Spinal cord (tissue), 10 donors: ENCODE results near the gene NCEH1. TPM values are rescaled to one million over a fixed set of nuclear protein-coding genes. Genes with fewer than 3 reads are reported as not detected.

ENCODE experiments used
- DNase-seq, 6 donors: peaks; one replicate each; pipeline versions ENCODE4 v3.0.0 to v3.0.0-alpha.2; 2013 to 2015; ENCODE audit warnings: low spot score in 6 of 6, low read depth in 4 of 6
- H3K27ac ChIP-seq: one replicate; pipeline ENCODE4 v1.5.1; 2013; ENCODE audit warnings: low read depth, low read length, control low read depth
- H3K27me3 ChIP-seq: one replicate; pipeline ENCODE4 v1.6.1; 2013; ENCODE audit warnings: low read length; ENCODE audit not compliant: control insufficient read depth, insufficient read depth
- H3K36me3 ChIP-seq: one replicate; pipeline ENCODE4 v1.6.1; 2013; ENCODE audit warnings: low read length; ENCODE audit not compliant: control insufficient read depth, insufficient read depth
- H3K4me1 ChIP-seq: one replicate; pipeline ENCODE4 v1.6.1; 2013; ENCODE audit warnings: low read length; ENCODE audit not compliant: control insufficient read depth, insufficient read depth
- H3K4me3 ChIP-seq: one replicate; pipeline ENCODE4 v1.5.1; 2013; ENCODE audit warnings: low read depth, low read length, control low read depth
- H3K9me3 ChIP-seq: one replicate; pipeline ENCODE4 v1.6.1; 2013; ENCODE audit warnings: low read length; ENCODE audit not compliant: control insufficient read depth, insufficient read depth
- WGBS: methylation state at CpG from one replicate; pipeline ENCODE4 v1.1.5; 2013; ENCODE audit warnings: missing lambda C conversion rate; ENCODE audit not compliant: insufficient coverage; 5-methylcytosine and 5-hydroxymethylcytosine counted together
- polyA plus RNA-seq, 2 donors: library from polyadenylated mRNA; unstranded; fragments of 120-200 nt; gene quantifications; one replicate each; pipeline ENCODE4 v1.2.1, GENCODE V29; 2013; ENCODE audit not compliant: insufficient read length in 2 of 2
- total RNA-seq, 2 donors: library from RNA; depleted of rRNA in 1 of 2; stranded (reverse); fragments of 120-200 nt in 1 of 2; fragments of >200 nt in 1 of 2; gene quantifications; one replicate each; pipeline versions ENCODE4 v1.2.3 to v1.2.4, GENCODE V29; 2013 to 2014
- donor health status: healthy.

Gene NCEH1
- total and polyA plus RNA-seq, 4 donors, result 4.0 to 16.3 (median 11.4) TPM

DNA sequence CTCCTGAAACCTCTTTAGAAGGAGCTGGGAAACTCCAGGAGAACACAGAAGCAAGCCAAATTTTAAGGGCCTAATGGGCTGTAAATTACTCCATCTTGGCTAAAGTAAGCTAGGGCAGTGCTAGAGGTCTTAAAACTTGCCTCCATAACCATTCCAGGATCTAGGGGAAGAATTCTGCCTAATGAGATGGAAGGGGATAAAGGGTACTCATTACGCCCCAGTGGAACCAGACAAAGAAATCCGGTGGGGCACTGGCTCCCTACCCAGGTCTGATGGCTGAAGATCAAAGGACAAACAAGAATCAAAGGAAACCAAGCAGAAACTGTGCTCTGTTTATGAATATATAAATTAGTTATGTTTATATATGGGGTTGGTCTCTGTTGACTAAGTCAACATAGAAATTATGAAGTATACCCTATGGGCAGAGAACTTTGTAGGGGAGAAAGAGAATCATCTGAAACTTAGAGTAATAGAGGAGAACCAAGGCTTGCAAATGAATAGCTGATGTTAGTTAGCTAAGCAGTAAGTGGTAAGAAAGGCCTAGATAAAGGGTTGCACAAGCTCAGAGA, 57.8 kb downstream of the NCEH1 start:
- Histone ChIP-seq H3K4me1 (no peaks in the 10 kb centered on the region), H3K4me3 (no peak overlapping the region), H3K27ac (no peak overlapping the region), H3K9me3 (no peaks in the 10 kb centered on the region), H3K27me3 (no peaks in the 10 kb centered on the region), H3K36me3 (no peaks in the 10 kb centered on the region)
- 50% methylated on average over 2 of the region's 2 CpGs for WGBS
- peak in 1 of 6 donors; percentile 59 for DNase-seq

GRCh38 chr3:172651936-172652625, 58.8 kb downstream of the NCEH1 start:
- no peak for DNase-seq
- no peak overlapping the region for H3K4me3 ChIP-seq
- H3K27ac ChIP-seq, result no peak overlapping the region
- H3K36me3 ChIP-seq, result no peaks in the 10 kb centered on the region
- H3K4me1 ChIP-seq, result no peaks in the 10 kb centered on the region
- no CpG with 5 or more reads among the region's 1 CpG for WGBS
- no peaks in the 10 kb centered on the region for H3K9me3 ChIP-seq
- H3K27me3 ChIP-seq, result no peaks in the 10 kb centered on the region

GRCh38 chr3:172649987-172650386, 60.9 kb downstream of the NCEH1 start:
- Histone ChIP-seq H3K4me1 (no peaks in the 10 kb centered on the region), H3K27ac (no peak overlapping the region), H3K36me3 (no peaks in the 10 kb centered on the region), H3K4me3 (no peak overlapping the region), H3K27me3 (no peaks in the 10 kb centered on the region), H3K9me3 (no peaks in the 10 kb centered on the region)
- no CpG with 5 or more reads among the region's 6 CpGs for WGBS
- DNase-seq, result no peak

DNA sequence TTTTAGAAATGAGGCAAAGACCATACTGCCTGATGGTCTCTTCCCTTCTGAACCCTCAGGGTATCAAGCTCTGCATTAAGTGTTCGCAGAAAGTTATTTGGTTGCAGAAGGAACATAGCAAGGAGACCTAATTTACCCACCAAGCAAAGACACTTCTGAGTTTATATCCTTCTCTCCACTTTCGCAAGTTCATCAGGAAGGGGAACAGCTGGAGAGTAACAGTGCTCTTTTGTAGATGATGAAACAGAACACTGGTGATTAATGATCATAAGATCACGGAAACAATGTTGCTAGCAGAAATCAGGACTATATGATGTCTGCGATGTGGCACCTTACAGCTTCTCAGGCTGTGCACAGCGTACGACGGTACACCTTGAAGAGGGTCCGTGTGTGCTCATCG, 62.1 kb downstream of the NCEH1 start:
- no peaks in the 10 kb centered on the region for H3K9me3 ChIP-seq
- DNase-seq, result no peak
- no peak overlapping the region for H3K27ac ChIP-seq
- no peaks in the 10 kb centered on the region for H3K4me1 ChIP-seq
- no peaks in the 10 kb centered on the region for H3K36me3 ChIP-seq
- no CpG with 5 or more reads among the region's 9 CpGs for WGBS
- no peak overlapping the region for H3K4me3 ChIP-seq
- no peaks in the 10 kb centered on the region for H3K27me3 ChIP-seq

- WGBS, result 85% methylated on average over 13 of the region's 14 CpGs
Observed at GRCh38 chr3:172647823-172648222, 63.0 kb downstream of the NCEH1 start.

DNA sequence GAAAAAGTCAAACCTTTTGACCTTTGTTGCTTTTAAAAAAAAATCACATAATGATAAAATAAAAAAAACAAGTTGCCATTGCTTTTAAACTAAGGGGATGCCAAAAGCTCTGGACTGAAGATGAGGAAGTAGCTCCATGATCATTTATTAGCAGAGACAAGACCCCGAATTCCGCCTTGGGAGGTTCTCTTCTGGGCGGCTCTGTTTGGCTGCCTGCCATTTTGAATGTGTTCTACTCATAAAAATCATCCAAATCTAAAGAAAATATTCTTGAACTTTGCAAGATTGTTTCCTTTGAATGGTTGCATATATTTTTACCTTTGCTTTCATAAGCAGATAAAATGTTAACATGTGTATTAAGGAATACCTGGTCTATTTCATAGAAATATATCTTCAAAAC, 63.8 kb downstream of the NCEH1 start:
- Histone ChIP-seq H3K36me3 (no peaks in the 10 kb centered on the region), H3K4me1 (no peaks in the 10 kb centered on the region), H3K27me3 (no peaks in the 10 kb centered on the region), H3K9me3 (no peaks in the 10 kb centered on the region), H3K4me3 (no peak overlapping the region), H3K27ac (no peak overlapping the region)
- no peak for DNase-seq
- 65% methylated on average over 2 of the region's 3 CpGs for WGBS

More at GRCh38 chr3:172647823-172648222, 63.0 kb downstream of the NCEH1 start:
- Histone ChIP-seq H3K9me3 (no peaks in the 10 kb centered on the region), H3K4me3 (no peak overlapping the region), H3K27me3 (no peaks in the 10 kb centered on the region), H3K36me3 (no peaks in the 10 kb centered on the region), H3K27ac (no peak overlapping the region), H3K4me1 (no peaks in the 10 kb centered on the region)
- DNase-seq, result no peak

DNA sequence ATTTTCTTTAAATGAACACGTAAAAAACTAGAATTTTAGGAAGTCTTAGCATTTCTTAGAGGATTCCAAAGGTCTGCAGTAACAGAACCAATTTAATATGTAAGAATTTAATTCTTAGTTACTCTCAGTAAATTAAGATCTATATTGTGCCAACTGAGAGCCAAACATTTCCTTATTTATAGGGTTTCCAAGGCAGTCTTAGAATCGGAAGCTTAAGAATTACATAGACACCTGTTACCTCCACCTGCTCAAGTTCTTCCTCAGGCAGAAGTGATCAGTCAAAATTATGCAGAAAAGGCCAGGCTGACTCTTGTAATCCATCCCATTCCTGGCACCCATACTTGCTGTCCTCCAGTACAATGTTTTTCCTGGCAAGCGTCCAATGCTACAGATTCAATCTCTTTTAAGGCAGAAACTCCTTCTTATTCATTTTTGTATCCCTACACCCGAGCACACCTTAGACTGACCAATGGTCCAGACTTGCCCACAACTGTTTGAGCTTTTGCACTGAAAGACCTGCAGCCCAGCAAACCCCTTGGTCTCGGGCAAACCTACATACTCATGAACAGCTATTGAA, 64.3 kb downstream of the NCEH1 start:
- H3K27me3 ChIP-seq, result no peaks in the 10 kb centered on the region
- no peak overlapping the region for H3K4me3 ChIP-seq
- no peak overlapping the region for H3K27ac ChIP-seq
- WGBS, result 62% methylated on average over 3 of the region's 5 CpGs
- DNase-seq, result peak in 1 of 6 donors; percentile 50
- H3K36me3 ChIP-seq, result no peaks in the 10 kb centered on the region
- no peaks in the 10 kb centered on the region for H3K4me1 ChIP-seq
- no peaks in the 10 kb centered on the region for H3K9me3 ChIP-seq

DNA sequence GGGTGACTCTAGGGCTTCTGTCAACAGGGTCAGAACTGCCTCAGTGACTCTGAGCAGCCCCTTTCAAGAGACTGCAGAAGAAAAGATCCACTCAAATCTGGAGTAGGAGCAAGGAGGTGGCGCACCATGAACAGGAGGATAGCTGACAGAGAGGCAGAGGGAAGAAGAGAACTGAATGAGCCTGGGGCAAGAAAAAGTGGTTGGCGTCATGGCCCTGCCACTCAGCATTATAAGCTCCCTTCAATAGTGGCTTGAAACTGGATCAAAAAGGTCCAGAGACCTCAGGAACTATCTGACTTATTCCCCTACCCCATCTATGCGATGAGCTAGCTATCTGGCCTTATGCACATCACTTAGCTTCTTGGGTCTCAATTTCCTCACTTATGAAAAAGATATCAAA, 66.6 kb downstream of the NCEH1 start:
- no peaks in the 10 kb centered on the region for H3K36me3 ChIP-seq
- no peaks in the 10 kb centered on the region for H3K9me3 ChIP-seq
- H3K27me3 ChIP-seq, result no peaks in the 10 kb centered on the region
- no peak for DNase-seq
- H3K27ac ChIP-seq, result no peak overlapping the region
- no peaks in the 10 kb centered on the region for H3K4me1 ChIP-seq
- WGBS, result no CpG with 5 or more reads among the region's 3 CpGs
- no peak overlapping the region for H3K4me3 ChIP-seq

DNA sequence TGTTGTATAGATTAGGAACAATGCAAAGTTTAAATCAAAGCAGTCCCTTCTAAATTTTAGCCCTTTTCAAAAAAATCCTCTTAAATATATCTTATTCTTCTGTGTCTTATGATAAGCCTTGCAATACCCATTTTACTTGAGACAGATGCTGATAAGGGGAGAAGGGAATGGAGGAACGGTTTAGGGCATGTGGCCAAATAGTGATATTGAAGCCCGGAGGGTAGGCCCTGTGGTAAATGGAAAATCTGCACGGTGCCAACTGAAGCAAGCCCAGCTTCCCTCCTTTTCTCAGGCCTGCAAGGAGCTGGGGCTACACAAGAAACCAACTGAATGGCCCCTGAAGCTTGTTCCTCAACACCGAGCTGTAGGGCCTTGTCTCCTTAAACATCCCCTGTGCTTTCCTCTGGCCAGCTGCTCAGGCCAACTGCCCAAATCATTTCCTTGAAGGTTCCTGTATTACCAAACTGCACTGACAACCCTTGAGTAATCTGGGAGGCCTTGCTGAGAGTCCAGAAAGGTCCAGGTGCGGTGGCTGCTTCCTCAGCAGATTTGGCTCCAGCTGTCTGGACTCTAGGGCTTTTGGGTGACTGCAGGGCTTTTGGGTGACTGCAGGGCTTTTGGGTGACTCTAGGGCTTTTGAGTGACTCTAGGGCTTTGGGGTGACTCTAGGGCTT, 67.2 kb downstream of the NCEH1 start:
- Histone ChIP-seq H3K4me3 (no peak overlapping the region), H3K36me3 (no peaks in the 10 kb centered on the region), H3K4me1 (no peaks in the 10 kb centered on the region), H3K27me3 (no peaks in the 10 kb centered on the region), H3K9me3 (no peaks in the 10 kb centered on the region), H3K27ac (no peak overlapping the region)
- no peak for DNase-seq
- WGBS, result 82% methylated on average over 5 of the region's 5 CpGs
